ENCODE results near the gene FTCD. TPM values are rescaled to one million over a fixed set of nuclear protein-coding genes. Genes with fewer than 3 reads are reported as not detected.

Gene FTCD
- polyA plus RNA-seq, 3 donors = not detected

- Histone ChIP-seq H3K79me2 (ENCODE audit: insufficient read depth, low read length) (no peaks in the 10 kb centered on the region), H3K36me3 (replicated peaks in 1 of 2; ENCODE audit: control insufficient read depth in 1 of 2, insufficient read depth in 2 of 2, low read length in 2 of 2) (no peaks in the 10 kb centered on the region), H2AFZ (ENCODE audit: insufficient read depth, low read depth, low read length, poor library complexity, severe bottlenecking) (no peak overlapping the region), H3K4me2 (replicated peaks; ENCODE audit: extremely low read depth, low read length, poor library complexity, severe bottlenecking) (no peak overlapping the region), H3K4me3 (replicated peaks in 1 of 3; ENCODE audit: low read depth in 2 of 3, low read length in 3 of 3) (no peak overlapping the region), H3K4me1 (ENCODE audit: control insufficient read depth in 1 of 2, insufficient read depth in 2 of 2, low read length in 2 of 2) (no peaks in the 10 kb centered on the region), H3K27me3 (ENCODE audit: control insufficient read depth in 2 of 2, insufficient read depth in 2 of 2, low read length in 2 of 2) (no peaks in the 10 kb centered on the region), H3K9me3 (replicated peaks in 1 of 2; ENCODE audit: control insufficient read depth in 1 of 2, insufficient read depth in 1 of 2, low read length in 2 of 2) (no peaks in the 10 kb centered on the region), H4K20me1 (ENCODE audit: insufficient read depth, low read length) (no peaks in the 10 kb centered on the region), H3K27ac (ENCODE audit: low read depth in 1 of 2, low read length in 2 of 2) (no peak overlapping the region), H3K9ac (ENCODE audit: insufficient read depth, low read length, poor library complexity, severe bottlenecking) (no peak overlapping the region)
- intact Hi-C loops (cut with micrococcal nuclease) = no loop called here
- no peaks in the 10 kb centered on the region for H3K4me1 Mint-ChIP-seq
- no peak overlapping the region for H3K27ac Mint-ChIP-seq
- TF ChIP-seq CTCF (IDR thresholded peaks at IDR 0.05) = no peak
- 94% methylated on average over 25 of the region's 29 CpGs for WGBS (ENCODE audit: insufficient coverage)
- no peak overlapping the region for H3K4me3 Mint-ChIP-seq
- H3K27me3 Mint-ChIP-seq (ENCODE audit: low read depth in 3 of 3) = peaks cover 2 to 3% (median 2%) of the 10 kb centered on the region in 3 donors
- peaks cover 0 to 8% (median 2%) of the 10 kb centered on the region in 7 donors for H3K9me3 Mint-ChIP-seq
- H3K36me3 Mint-ChIP-seq = no peaks in the 10 kb centered on the region
- DNase-seq = no peak
These were observed 33.8 kb downstream of the FTCD start for GRCh38 chr21:46121286-46122221.

GRCh38 chr21:46120301-46121285 lies 34.8 kb downstream of the FTCD start:
- no peak overlapping the region for H2AFZ ChIP-seq (ENCODE audit: insufficient read depth, low read depth, low read length, poor library complexity, severe bottlenecking)
- no peaks in the 10 kb centered on the region for H3K36me3 Mint-ChIP-seq
- no peak overlapping the region for H3K4me3 Mint-ChIP-seq
- no peak for TF ChIP-seq CTCF (IDR thresholded peaks at IDR 0.05)
- peaks cover 0 to 10% (median 3%) of the 10 kb centered on the region in 7 donors for H3K9me3 Mint-ChIP-seq
- H3K27me3 ChIP-seq (ENCODE audit: control insufficient read depth in 2 of 2, insufficient read depth in 2 of 2, low read length in 2 of 2) = no peaks in the 10 kb centered on the region
- 81% methylated on average over 15 of the region's 26 CpGs for WGBS (ENCODE audit: insufficient coverage)
- H3K4me1 ChIP-seq (ENCODE audit: control insufficient read depth in 1 of 2, insufficient read depth in 2 of 2, low read length in 2 of 2) = no peaks in the 10 kb centered on the region
- H3K4me2 ChIP-seq (replicated peaks; ENCODE audit: extremely low read depth, low read length, poor library complexity, severe bottlenecking) = no peak overlapping the region
- H3K36me3 ChIP-seq (replicated peaks in 1 of 2; ENCODE audit: control insufficient read depth in 1 of 2, insufficient read depth in 2 of 2, low read length in 2 of 2) = no peaks in the 10 kb centered on the region
- peaks cover 2 to 3% (median 2%) of the 10 kb centered on the region in 3 donors for H3K27me3 Mint-ChIP-seq (ENCODE audit: low read depth in 3 of 3)
- intact Hi-C loops (cut with micrococcal nuclease) = no loop called here
- no peak overlapping the region for H3K27ac ChIP-seq (ENCODE audit: low read depth in 1 of 2, low read length in 2 of 2)
- no peak overlapping the region for H3K4me3 ChIP-seq (replicated peaks in 1 of 3; ENCODE audit: low read depth in 2 of 3, low read length in 3 of 3)
- H4K20me1 ChIP-seq (ENCODE audit: insufficient read depth, low read length) = no peaks in the 10 kb centered on the region
- no peaks in the 10 kb centered on the region for H3K79me2 ChIP-seq (ENCODE audit: insufficient read depth, low read length)
- no peaks in the 10 kb centered on the region for H3K4me1 Mint-ChIP-seq
- H3K9ac ChIP-seq (ENCODE audit: insufficient read depth, low read length, poor library complexity, severe bottlenecking) = no peak overlapping the region
- no peak for DNase-seq
- peaks cover 0 to 8% of the 10 kb centered on the region in 2 donors for H3K9me3 ChIP-seq (replicated peaks in 1 of 2; ENCODE audit: control insufficient read depth in 1 of 2, insufficient read depth in 1 of 2, low read length in 2 of 2)
- no peak overlapping the region for H3K27ac Mint-ChIP-seq

Measured in CD14-positive monocyte (primary cell).